T1000 (cell line): ENCODE measurements around the gene TBC1D3K.
"Not testable (repeated sequence)": the region's sequence is repeated elsewhere in the genome, so short reads cannot be mapped to it uniquely, and the experiment has no call there.

Source experiments
- DNase-seq: peaks from one replicate; lab custom pipeline; 2025; ENCODE audit warnings: mixed read lengths; lab: John Stamatoyannopoulos, UW

Gene TBC1D3K

DNA sequence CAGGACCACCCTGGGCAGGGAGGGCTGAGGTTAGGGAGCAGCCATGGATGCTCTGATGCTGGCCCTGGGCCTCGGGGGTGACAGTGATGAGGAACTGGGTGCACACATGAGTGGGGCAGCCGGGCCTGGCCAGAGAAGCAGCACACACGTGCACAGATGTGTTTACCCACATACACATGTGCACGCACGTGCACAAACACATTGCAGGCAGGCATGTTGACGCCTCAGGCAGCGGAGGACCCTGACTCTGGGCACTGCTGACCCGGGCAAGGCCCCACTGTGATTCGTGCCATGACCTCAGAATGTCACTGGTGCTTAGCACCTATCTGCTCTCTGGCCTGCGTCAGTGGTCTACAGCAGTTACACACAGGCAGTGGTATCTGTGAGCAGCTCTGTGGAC is at the start of gene TBC1D3K:
Gene TBC1D3K, plus strand, starts transcription at position 301 of the 400 bp plus-strand sequence. CDS start 1,585 bp downstream, outside the sequence.
- not testable (repeated sequence) for DNase-seq

DNA sequence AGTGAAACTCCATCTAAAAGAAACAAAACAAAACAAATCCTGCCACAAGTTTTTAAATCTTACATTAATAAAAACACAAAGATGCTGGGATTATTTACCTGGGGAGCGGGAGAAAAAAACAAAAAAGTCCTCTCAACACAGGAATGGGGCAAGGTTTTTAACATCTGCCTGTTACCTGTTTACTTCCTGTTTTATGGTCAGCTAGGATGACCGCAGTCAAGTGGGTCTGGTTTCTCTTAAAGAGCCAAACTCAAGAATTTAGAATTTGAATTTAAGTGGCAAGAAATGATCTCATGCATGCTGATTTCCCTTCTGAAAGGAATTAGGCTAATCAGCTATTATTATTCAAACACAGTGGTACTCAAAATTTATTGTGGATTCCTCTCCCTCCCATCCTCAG is 39.7 kb upstream of the TBC1D3K start:
- no peak for DNase-seq

DNA sequence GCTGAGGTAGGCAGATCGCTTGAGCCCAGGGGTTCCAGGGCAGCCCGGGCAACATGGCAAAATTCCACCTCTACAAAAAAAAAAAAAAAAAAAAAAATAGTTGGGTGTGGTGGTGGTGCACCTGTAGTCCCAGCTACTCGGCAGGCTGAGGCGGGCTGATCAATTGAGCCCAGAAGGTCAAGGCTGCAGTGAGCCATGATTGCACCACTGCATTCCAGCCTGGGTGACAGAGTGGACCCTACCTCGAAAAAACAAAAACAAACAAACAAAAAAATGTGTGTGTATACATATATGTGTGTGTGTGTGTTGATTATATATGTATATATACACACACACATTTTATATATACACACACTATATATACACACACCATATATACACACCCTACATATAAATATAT is 39.1 kb upstream of the TBC1D3K start:
- DNase-seq, result no peak

DNA sequence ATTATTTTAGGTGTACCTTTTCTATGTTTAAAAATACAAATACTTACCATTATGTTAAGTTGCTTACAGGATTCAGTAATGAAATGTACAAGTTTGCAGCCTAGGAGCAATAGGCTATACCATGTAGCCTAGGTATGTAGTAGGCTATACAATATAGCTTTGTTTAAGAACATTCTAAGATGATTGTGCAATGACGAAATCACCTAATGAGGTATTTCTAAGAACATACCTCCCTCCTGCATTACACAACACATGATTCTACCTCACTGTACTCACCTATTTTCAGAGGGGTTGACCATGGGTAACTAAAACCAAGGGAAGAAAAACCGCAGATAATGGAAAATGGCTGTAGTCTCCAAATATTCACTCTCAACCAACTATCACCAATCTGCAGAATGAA is 35.3 kb upstream of the TBC1D3K start:
- no peak for DNase-seq

DNA sequence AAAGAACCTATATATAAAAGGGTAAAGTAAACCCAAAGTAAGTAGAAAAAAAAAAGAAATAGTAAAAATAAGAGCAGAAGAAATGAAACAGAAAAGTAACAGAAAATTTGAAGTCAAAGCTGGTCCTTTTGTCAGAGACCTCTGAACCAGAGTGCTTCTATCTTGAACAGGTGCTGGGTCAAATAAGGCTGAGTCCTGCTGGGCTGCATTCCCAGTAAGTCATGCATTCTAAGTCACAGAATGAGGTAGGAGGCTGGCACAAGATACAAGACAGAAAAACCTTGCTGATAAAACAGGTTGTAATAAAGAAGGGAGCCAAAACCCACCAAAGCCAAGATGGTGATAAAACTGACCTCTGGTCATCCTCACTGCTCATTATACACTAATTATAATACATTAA is 27.3 kb upstream of the TBC1D3K start:
- not testable (repeated sequence) for DNase-seq
